ENCODE measurements around the gene PLD6. TPM values are rescaled to one million over a fixed set of nuclear protein-coding genes. Genes with fewer than 3 reads are reported as not detected.

The PLD6 gene
- total RNA-seq, 1 experiment from 2014 or later: 0.09 TPM

GRCh38 chr17:17164156-17164555 is 42.0 kb downstream of the PLD6 start:
- no peak overlapping the region for H4K91ac ChIP-seq (ENCODE audit: insufficient read length, low read depth, low read length)
- no peaks in the 10 kb centered on the region for H3K23me2 ChIP-seq (ENCODE audit: insufficient read length, low read depth, low read length, poor library complexity, severe bottlenecking)
- H3K56ac ChIP-seq (ENCODE audit: insufficient read length, low read depth, low read length): no peak overlapping the region
- Mint-ChIP-seq H3K27ac (no peak overlapping the region), H3K36me3 (ENCODE audit: insufficient read depth in 1 of 3, low read depth in 3 of 3) (peaks cover 25 to 65% (median 48%) of the 10 kb centered on the region in 3 experiments; a peak in 6 of 7 replicates), H3K9me3 (no peaks in the 10 kb centered on the region), H3K27me3 (ENCODE audit: low read depth) (no peaks in the 10 kb centered on the region), H3K4me3 (no peak overlapping the region), H3K4me1 (0 out of 4 replicates have a peak, but pooled peaks cover 0 to 3% of the 10 kb centered on the region in 2 experiments)
- H4K8ac ChIP-seq (replicated peaks; ENCODE audit: insufficient read length, low read depth, low read length): no peak overlapping the region
- no peak overlapping the region for H2BK15ac ChIP-seq (ENCODE audit: low read depth, low read length)
- H3K79me2 ChIP-seq (ENCODE audit: insufficient read depth, low read length): no peaks in the 10 kb centered on the region
- no peak overlapping the region for H3K9ac ChIP-seq (ENCODE audit: extremely low read depth, insufficient read length, low read length)
- no peak for TF ChIP-seq CTCF (conservative IDR thresholded peaks at IDR 0.05)
- H2BK12ac ChIP-seq (ENCODE audit: insufficient read length, low read depth, low read length): no peak overlapping the region
- no CpG with 5 or more reads among the region's 25 CpGs for WGBS (ENCODE audit: extremely low coverage, insufficient read length, low lambda C conversion rate)
- no peak overlapping the region; the same call in 1 of the 2 replicates for H3K14ac ChIP-seq (ENCODE audit: insufficient read depth, low read length)
- H3K27me3 ChIP-seq (ENCODE audit: insufficient read depth, low read length): no peaks in the 10 kb centered on the region
- no peak overlapping the region for H3K4ac ChIP-seq (ENCODE audit: low read depth, low read length)
- H3K4me1 ChIP-seq (ENCODE audit: insufficient read depth, low read length): no peaks in the 10 kb centered on the region
- no peak overlapping the region for H3K23ac ChIP-seq (ENCODE audit: insufficient read length, low read depth, low read length)
- no peaks in the 10 kb centered on the region for H4K20me1 ChIP-seq (ENCODE audit: control insufficient read depth, insufficient read depth, insufficient read length)
- H3K27ac ChIP-seq (ENCODE audit: insufficient read length, low read depth, low read length): no peak overlapping the region
- no peak overlapping the region for H2AK5ac ChIP-seq (ENCODE audit: insufficient read length, low read length)
- no peak overlapping the region for H4K5ac ChIP-seq (ENCODE audit: insufficient read length, low read depth, low read length)
- DNase-seq: no peak
- no peaks in the 10 kb centered on the region for H3K9me3 ChIP-seq (ENCODE audit: control insufficient read depth, low read depth, low read length)
- H3K18ac ChIP-seq (ENCODE audit: insufficient read length, low read depth, low read length): no peak overlapping the region
- no peak overlapping the region for H2AFZ ChIP-seq (ENCODE audit: low read length)
- H3K4me2 ChIP-seq (ENCODE audit: insufficient read depth, insufficient read length, low read length): no peak overlapping the region
- no peak overlapping the region for H2BK20ac ChIP-seq (ENCODE audit: low read depth, low read length, poor library complexity, severe bottlenecking)
- no peak overlapping the region for H2BK5ac ChIP-seq (ENCODE audit: insufficient read length, low read length)
- no peak overlapping the region for H3T11ph ChIP-seq (ENCODE audit: low read length)
- H3K79me1 ChIP-seq (ENCODE audit: insufficient read depth, low read depth, low read length, poor library complexity, severe bottlenecking): no peaks in the 10 kb centered on the region
- no peak overlapping the region for H2BK120ac ChIP-seq (ENCODE audit: low read depth, low read length, poor library complexity, severe bottlenecking)

Measured in H9 (cell line).